ENCODE results near the gene FBXL2.
"Not testable (repeated sequence)": the region's sequence is repeated elsewhere in the genome, so short reads cannot be mapped to it uniquely, and the experiment has no call there.

The FBXL2 gene

GRCh38 chr3:33388374-33389100 is 111.3 kb downstream of the FBXL2 start:
- DNase-seq = no peak

- DNase-seq = no peak
These were observed 112.7 kb downstream of the FBXL2 start for GRCh38 chr3:33389908-33390307.

GRCh38 chr3:33391255-33391995 is 114.2 kb downstream of the FBXL2 start:
- no peak for DNase-seq

DNA sequence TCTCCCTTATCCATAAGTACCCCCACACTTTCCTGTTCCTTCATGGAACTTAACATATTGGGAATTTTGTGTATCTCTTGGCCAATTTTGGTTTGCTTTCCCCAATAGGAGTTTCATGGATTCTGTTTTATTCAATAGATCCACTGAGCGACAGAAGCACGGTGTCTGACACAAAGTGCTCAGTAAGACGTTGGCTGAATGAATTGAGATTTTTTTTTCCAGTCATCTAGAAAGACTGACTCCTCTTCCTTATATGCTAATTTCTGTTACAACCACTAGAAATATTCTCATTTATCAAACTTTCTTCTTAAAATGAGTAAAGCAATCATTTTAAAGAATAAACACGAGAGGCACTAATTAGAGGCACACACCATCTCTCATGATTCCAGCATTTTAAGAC is 114.9 kb downstream of the FBXL2 start:
- no peak for DNase-seq

DNA sequence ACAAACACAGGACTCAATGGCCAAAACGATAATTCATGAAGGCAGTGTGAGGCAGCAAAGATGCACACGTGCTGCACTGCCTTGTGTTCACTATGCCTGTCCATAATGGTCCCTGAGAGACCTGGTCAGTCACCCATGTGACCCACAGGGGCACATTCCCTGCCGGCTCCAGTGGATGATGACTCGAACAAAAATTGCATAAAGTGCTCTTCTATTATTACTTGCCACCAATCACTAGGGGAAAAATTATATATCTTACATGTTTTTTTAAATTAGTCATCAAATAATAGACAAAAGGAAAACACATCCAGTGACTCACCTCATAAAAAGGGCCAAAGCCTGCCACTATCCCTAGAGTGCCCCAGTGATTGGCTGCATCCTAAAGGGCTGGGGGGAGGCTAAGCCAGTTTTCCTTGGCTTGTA is 115.5 kb downstream of the FBXL2 start:
- DNase-seq = no peak

- no peak for DNase-seq
These were observed 117.3 kb downstream of the FBXL2 start for GRCh38 chr3:33394403-33395054.

- no peak for DNase-seq
These were observed 118.7 kb downstream of the FBXL2 start for GRCh38 chr3:33395900-33396299.

DNA sequence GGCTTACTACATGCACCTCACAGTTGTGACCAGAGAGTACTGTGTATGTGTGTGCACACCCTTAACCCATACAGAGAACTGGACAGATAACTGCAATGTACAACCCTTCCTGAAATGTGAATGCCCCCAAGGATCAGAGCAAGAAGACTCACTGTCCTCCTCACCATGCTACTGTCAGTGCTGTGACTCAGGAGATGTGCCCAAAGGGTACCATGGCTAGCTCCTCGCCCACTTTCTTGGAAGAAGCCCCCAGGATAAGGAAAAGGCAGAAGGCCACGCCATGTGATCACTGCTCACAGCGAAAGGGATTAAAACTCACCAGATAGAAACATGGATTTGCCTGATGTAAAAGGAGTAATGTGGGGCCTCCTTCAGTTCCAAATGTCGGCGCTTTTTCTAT is 121.2 kb downstream of the FBXL2 start:
- DNase-seq = no peak

GRCh38 chr3:33401781-33402180 is 124.5 kb downstream of the FBXL2 start:
- DNase-seq = no peak

- DNase-seq = no peak
These were observed 125.7 kb downstream of the FBXL2 start for GRCh38 chr3:33402936-33403335.

- DNase-seq = no peak
These were observed 126.5 kb downstream of the FBXL2 start for GRCh38 chr3:33403756-33404155.

GRCh38 chr3:33410816-33411215 is 133.6 kb downstream of the FBXL2 start:
- DNase-seq = not testable (repeated sequence)

GRCh38 chr3:33417066-33417673 is 139.9 kb downstream of the FBXL2 start:
- DNase-seq = no peak

DNA sequence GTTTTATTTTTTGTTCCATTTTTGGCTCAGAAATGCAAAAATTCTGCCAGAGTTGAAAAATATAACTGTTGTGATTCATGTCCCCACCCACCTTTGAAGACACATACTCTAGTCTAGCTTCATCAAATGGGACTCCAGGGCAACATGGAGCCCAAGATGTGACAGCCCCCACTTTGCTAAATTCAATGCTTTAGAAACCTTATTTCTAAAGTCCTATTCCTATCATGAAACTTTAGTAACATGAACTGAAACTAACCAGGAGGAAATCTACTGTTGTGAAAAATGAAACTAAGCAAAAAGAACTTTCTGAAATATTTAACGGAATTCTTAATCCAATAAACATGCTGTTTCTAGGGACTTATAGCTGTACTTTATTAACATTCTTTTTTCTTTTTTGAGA is 142.7 kb downstream of the FBXL2 start:
- DNase-seq = no peak

- DNase-seq = no peak
These were observed 143.7 kb downstream of the FBXL2 start for GRCh38 chr3:33420966-33421365.

DNA sequence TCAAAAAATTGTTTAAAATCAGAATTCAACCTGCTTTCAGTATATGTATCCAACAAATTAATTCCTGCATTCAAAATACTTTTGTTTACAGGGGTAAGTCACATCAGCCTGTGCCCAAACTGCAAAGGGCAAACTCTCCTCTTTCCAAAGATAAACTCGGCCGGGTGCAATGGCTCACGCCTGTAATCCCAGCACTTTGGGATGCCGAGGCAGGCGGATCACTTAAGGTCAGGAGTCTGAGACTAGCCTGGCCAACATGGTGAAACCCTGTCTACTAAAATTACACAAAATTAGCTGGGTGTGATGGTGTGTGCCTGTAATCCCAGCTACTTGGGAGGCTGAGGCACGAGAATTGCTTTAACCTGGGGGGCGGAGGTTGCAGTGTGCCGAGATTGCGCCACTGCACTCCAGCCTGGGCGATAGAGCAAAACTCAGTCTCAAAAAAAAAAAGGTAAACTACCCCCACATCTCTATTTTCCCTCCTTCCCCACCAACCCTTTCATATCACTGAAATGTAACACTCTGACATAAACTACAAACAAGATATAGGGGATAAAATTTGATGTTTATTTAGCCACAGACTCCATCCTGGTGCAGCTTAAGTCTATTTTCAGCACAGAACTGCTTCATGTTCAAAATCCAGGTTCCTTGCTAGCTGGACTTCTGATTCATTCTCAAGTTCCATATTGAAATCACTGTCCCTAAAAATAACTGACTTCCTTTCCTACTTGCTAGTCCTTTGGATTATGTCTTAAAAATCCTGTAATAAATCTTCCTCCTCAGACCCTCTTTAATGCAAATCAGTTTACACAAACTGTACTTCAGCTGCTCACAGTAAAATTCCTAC is 147.6 kb downstream of the FBXL2 start:
- no peak for DNase-seq

- no peak for DNase-seq
These were observed 148.2 kb downstream of the FBXL2 start for GRCh38 chr3:33425453-33425852.

DNA sequence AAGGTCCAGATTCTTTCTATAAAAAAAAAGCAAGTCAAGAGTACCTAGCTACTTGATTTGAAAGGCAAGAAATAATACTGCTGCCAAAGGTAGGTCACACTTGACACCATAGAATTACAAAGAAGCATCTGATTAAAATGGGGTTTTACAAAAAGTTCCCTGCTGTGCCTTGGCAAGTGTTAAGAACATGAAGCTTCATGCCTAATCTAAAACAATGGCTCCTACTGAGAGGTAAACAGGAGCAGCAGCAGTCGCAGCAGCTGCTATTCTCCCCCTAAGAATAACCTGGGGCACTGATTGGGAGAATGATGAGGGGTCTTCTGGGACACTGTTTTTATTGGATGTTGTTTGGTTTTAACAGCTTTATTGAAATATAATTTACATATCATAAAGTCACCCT is 148.8 kb downstream of the FBXL2 start:
- DNase-seq = no peak

DNA sequence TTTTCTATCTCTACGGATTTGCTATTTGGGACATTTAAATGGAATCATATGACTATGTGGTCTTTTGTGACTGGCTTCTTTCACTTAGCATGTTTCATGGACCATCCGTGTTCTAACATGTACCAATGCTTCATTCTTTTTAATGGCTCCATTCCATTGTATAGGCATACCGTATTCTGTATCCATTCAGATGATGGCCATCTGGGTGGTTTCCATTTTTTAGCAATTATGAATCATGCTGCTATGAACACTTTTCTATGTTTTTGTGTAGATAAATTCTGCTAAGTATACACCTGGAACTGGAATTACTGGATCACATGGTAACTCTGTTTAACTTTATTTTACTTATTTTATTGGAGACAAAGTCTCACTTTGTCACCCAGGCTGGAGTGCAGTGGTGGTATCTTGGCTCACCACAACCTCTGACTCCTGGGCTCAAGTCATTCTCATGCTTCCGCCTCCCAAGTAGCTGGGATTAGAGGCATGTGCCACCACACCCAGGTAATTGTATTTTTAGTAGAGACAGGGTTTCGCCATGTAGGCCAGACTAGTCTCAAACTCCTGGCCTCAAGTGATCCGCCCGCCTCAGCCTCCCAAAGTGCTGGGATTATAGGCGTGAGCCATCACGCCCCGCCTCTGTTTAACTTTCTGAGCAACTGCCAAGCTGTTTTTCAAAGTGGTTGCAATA is 149.5 kb downstream of the FBXL2 start:
- DNase-seq = no peak

DNA sequence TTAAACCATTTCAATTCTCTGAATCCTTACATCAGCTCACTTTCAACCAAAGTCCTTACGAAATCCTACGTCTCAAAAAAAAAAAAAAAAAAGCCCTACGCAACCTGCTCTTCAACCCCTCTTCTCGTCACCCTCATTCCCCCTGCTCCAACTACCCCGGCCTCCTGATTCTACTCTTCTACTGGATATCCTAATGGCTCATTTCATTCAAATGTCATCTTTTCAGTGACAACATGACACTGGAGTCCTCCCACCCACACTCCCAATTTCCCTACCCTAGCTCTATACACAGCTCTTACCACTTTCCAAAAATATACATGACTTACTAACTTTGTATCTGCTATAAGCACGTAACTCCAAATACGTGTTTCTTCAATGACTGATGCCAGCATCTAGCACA is 151.5 kb downstream of the FBXL2 start:
- DNase-seq = no peak

DNA sequence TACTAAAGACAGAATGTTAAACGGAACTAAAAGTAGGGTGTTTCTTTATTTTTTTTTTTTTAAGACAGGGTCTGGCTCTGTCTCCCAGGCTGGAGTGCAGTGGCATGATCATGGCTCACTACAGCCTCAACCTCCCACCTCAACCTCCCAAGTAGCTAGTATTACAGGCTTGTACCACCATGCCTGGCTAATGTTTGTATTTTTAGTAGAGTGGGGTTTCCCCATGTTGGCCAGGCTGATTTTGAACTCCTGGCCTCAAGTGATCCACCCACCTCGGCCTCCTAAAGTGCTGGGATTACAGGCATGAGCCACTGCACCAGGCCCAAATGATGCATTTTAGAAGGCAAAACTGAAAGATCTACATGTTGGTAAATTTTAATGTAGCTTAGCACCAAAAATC is 152.1 kb downstream of the FBXL2 start:
- not testable (repeated sequence) for DNase-seq

DNA sequence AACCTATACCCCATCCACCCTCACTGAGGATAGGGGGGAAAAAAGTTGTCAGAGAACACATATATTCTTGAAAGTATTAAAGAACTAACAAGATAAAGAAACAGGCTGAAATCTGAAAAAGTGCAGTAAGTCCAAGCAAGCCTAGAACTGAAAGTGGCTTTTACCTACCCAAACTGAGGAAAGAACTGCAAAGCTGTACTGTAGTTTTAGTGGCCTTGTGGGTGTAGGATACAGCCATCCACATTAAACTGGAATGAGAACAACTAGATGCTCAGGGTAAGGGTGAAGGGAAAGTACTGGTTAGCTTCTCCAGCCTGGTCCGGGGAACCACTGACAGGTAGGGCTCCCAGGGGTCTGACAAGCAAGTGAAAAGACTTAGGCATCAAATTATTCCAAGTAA is 152.8 kb downstream of the FBXL2 start:
- DNase-seq = no peak
